NCI-H2196 (cell line): ENCODE data around the gene ASCL3.
"Not testable (repeated sequence)": the region's sequence is repeated elsewhere in the genome, so short reads cannot be mapped to it uniquely, and the experiment has no call there.

Source experiments
- DNase-seq: peaks from one replicate; lab custom pipeline; 2025; ENCODE audit not compliant: unreplicated experiment; lab: John Stamatoyannopoulos, UW

Gene ASCL3

GRCh38 chr11:8911029-8911823 is 31.6 kb downstream of the ASCL3 start, which contains the start of gene AKIP1:
AKIP1 (plus strand) TSS chr11:8911189; CDS start chr11:8911450, 261 bp downstream.
- peak; percentile 97 for DNase-seq

GRCh38 chr11:8910649-8911026 is 32.2 kb downstream of the ASCL3 start:
- DNase-seq: no peak

- DNase-seq: no peak
These were observed 34.7 kb downstream of the ASCL3 start for GRCh38 chr11:8908099-8908498.

GRCh38 chr11:8907116-8907515 is 35.7 kb downstream of the ASCL3 start:
- no peak for DNase-seq

- DNase-seq: no peak
These were observed 37.2 kb downstream of the ASCL3 start for GRCh38 chr11:8905528-8906165.

GRCh38 chr11:8899119-8899753 is 43.6 kb downstream of the ASCL3 start:
- DNase-seq: no peak

- DNase-seq: not testable (repeated sequence)
These were observed 51.6 kb downstream of the ASCL3 start for GRCh38 chr11:8891185-8891584.
